Choroid plexus epithelial cell (primary cell): ENCODE results near the gene MKRN2.
A peak's percentile ranks its signal among the peaks of the same experiment; 100 is the strongest.
"Not testable (repeated sequence)": the region's sequence is repeated elsewhere in the genome, so short reads cannot be mapped to it uniquely, and the experiment has no call there.

Source experiments
- DNase-seq: peaks from one replicate; pipeline ENCODE4 v3.0.0-alpha.2; 2010; ENCODE audit warnings: low read depth
- H3K4me3 ChIP-seq: 2 replicates; pipeline ENCODE4 v1.5.1; 2011; ENCODE audit warnings: low read depth, mild to moderate bottlenecking, control low read depth, low read length, moderate library complexity
- CTCF ChIP-seq: conservative IDR thresholded peaks from 2 replicates; pipeline ENCODE4 v1.5.1; 2011; ENCODE audit warnings: low read depth, mild to moderate bottlenecking, control low read depth, inconsistent platforms, low read length, moderate library complexity

Gene MKRN2

GRCh38 chr3:12627370-12627769 lies 70.5 kb downstream of the MKRN2 start:
- H3K4me3 ChIP-seq = no peak overlapping the region
- TF ChIP-seq CTCF = no peak
- no peak for DNase-seq

- H3K4me3 ChIP-seq = no peak overlapping the region
- TF ChIP-seq CTCF = no peak
- no peak for DNase-seq
Measured at GRCh38 chr3:12628813-12629212, 71.9 kb downstream of the MKRN2 start.

GRCh38 chr3:12629560-12629959 lies 72.7 kb downstream of the MKRN2 start:
- H3K4me3 ChIP-seq = no peak overlapping the region
- no peak for TF ChIP-seq CTCF
- peak; percentile 28 for DNase-seq

- no peak for TF ChIP-seq CTCF
- DNase-seq = no peak
- H3K4me3 ChIP-seq = no peak overlapping the region
Measured at GRCh38 chr3:12630292-12630691, 73.4 kb downstream of the MKRN2 start.

GRCh38 chr3:12630843-12631242 lies 74.0 kb downstream of the MKRN2 start:
- H3K4me3 ChIP-seq, DNase-seq: not testable (repeated sequence)

- no peak overlapping the region for H3K4me3 ChIP-seq
- no peak for DNase-seq
- TF ChIP-seq CTCF = no peak
Measured at GRCh38 chr3:12632523-12632922, 75.6 kb downstream of the MKRN2 start.

GRCh38 chr3:12633108-12633507 lies 76.2 kb downstream of the MKRN2 start:
- H3K4me3 ChIP-seq = no peak overlapping the region
- TF ChIP-seq CTCF = no peak
- DNase-seq = no peak
